NCI-H2107 (cell line): ENCODE results near the gene GBP6.
"Not testable (repeated sequence)": the region's sequence is repeated elsewhere in the genome, so short reads cannot be mapped to it uniquely, and the experiment has no call there.

Experiments
- DNase-seq: peaks from one replicate; lab custom pipeline; 2025; lab: John Stamatoyannopoulos, UW

The GBP6 gene

GRCh38 chr1:89363638-89364536 is at the start of gene GBP6:
TSS of gene GBP6 (plus strand) at chr1:89364059. CDS start at chr1:89368552, 4,493 bp downstream.
- DNase-seq = no peak

GRCh38 chr1:89322402-89322801 is 41.5 kb upstream of the GBP6 start:
- no peak for DNase-seq

- DNase-seq = no peak
Measured at GRCh38 chr1:89331890-89332289, 32.0 kb upstream of the GBP6 start.

GRCh38 chr1:89332461-89332860 is 31.4 kb upstream of the GBP6 start:
- DNase-seq = no peak

- DNase-seq = no peak
Measured at GRCh38 chr1:89335486-89335885, 28.4 kb upstream of the GBP6 start.

- no peak for DNase-seq
Measured at GRCh38 chr1:89337903-89338302, 26.0 kb upstream of the GBP6 start.

- no peak for DNase-seq
Measured at GRCh38 chr1:89339039-89339438, 24.8 kb upstream of the GBP6 start.

- DNase-seq = not testable (repeated sequence)
Measured at GRCh38 chr1:89345479-89345878, 18.4 kb upstream of the GBP6 start.

- no peak for DNase-seq
Measured at GRCh38 chr1:89347296-89347695, 16.6 kb upstream of the GBP6 start.

- DNase-seq = no peak
Measured at GRCh38 chr1:89350298-89350697, 13.6 kb upstream of the GBP6 start.

GRCh38 chr1:89351597-89352311 is 12.1 kb upstream of the GBP6 start:
- DNase-seq = no peak

- DNase-seq = no peak
Measured at GRCh38 chr1:89352421-89352820, 11.4 kb upstream of the GBP6 start.

GRCh38 chr1:89354205-89354604 is 9.7 kb upstream of the GBP6 start:
- DNase-seq = no peak

GRCh38 chr1:89355056-89355455 is 8.8 kb upstream of the GBP6 start:
- DNase-seq = no peak

GRCh38 chr1:89356658-89357400 is 7.0 kb upstream of the GBP6 start:
- no peak for DNase-seq

- DNase-seq = peak; percentile 53
Measured at GRCh38 chr1:89358287-89358893, 5.5 kb upstream of the GBP6 start.

- DNase-seq = no peak
Measured at GRCh38 chr1:89360716-89361115, 3.1 kb upstream of the GBP6 start.

- no peak for DNase-seq
Measured at GRCh38 chr1:89361681-89362080, 2.2 kb upstream of the GBP6 start.

GRCh38 chr1:89363196-89363595 is 663 bp upstream of the GBP6 start:
- no peak for DNase-seq

- no peak for DNase-seq
Measured at GRCh38 chr1:89364954-89365550, 1.2 kb downstream of the GBP6 start.

GRCh38 chr1:89367221-89367620 is 3.4 kb downstream of the GBP6 start:
- DNase-seq = no peak

- DNase-seq = no peak
Measured at GRCh38 chr1:89369331-89369730, 5.5 kb downstream of the GBP6 start.
